Spinal cord (tissue), 10 donors: Measurements from ENCODE around the gene TRIO. TPM values are rescaled to one million over a fixed set of nuclear protein-coding genes. Genes with fewer than 3 reads are reported as not detected.

Source experiments
- DNase-seq, 6 donors: peaks; one replicate each; pipeline versions ENCODE4 v3.0.0 to v3.0.0-alpha.2; 2013 to 2015; ENCODE audit warnings: low spot score in 6 of 6, low read depth in 4 of 6
- H3K27ac ChIP-seq: one replicate; pipeline ENCODE4 v1.5.1; 2013; ENCODE audit warnings: low read depth, low read length, control low read depth
- H3K27me3 ChIP-seq: one replicate; pipeline ENCODE4 v1.6.1; 2013; ENCODE audit warnings: low read length; ENCODE audit not compliant: control insufficient read depth, insufficient read depth
- H3K36me3 ChIP-seq: one replicate; pipeline ENCODE4 v1.6.1; 2013; ENCODE audit warnings: low read length; ENCODE audit not compliant: control insufficient read depth, insufficient read depth
- H3K4me1 ChIP-seq: one replicate; pipeline ENCODE4 v1.6.1; 2013; ENCODE audit warnings: low read length; ENCODE audit not compliant: control insufficient read depth, insufficient read depth
- H3K4me3 ChIP-seq: one replicate; pipeline ENCODE4 v1.5.1; 2013; ENCODE audit warnings: low read depth, low read length, control low read depth
- H3K9me3 ChIP-seq: one replicate; pipeline ENCODE4 v1.6.1; 2013; ENCODE audit warnings: low read length; ENCODE audit not compliant: control insufficient read depth, insufficient read depth
- WGBS: methylation state at CpG from one replicate; pipeline ENCODE4 v1.1.5; 2013; ENCODE audit warnings: missing lambda C conversion rate; ENCODE audit not compliant: insufficient coverage; 5-methylcytosine and 5-hydroxymethylcytosine counted together
- polyA plus RNA-seq, 2 donors: library from polyadenylated mRNA; unstranded; fragments of 120-200 nt; gene quantifications; one replicate each; pipeline ENCODE4 v1.2.1, GENCODE V29; 2013; ENCODE audit not compliant: insufficient read length in 2 of 2
- total RNA-seq, 2 donors: library from RNA; depleted of rRNA in 1 of 2; stranded (reverse); fragments of 120-200 nt in 1 of 2; fragments of >200 nt in 1 of 2; gene quantifications; one replicate each; pipeline versions ENCODE4 v1.2.3 to v1.2.4, GENCODE V29; 2013 to 2014
- donor health status: healthy.

Gene TRIO
- total and polyA plus RNA-seq, 4 donors, result 175 to 253 (median 240) TPM

- no peaks in the 10 kb centered on the region for H3K27me3 ChIP-seq
- no peak for DNase-seq
- peaks cover 27% of the 10 kb centered on the region for H3K4me1 ChIP-seq
- H3K27ac ChIP-seq, result no peak overlapping the region
- 91% methylated on average over 8 of the region's 11 CpGs for WGBS
- H3K4me3 ChIP-seq, result no peak overlapping the region
- H3K36me3 ChIP-seq, result peaks cover 12% of the 10 kb centered on the region
- H3K9me3 ChIP-seq, result no peaks in the 10 kb centered on the region
Observed at GRCh38 chr5:14353726-14354474, 210.8 kb downstream of the TRIO start.

GRCh38 chr5:14355391-14355790, 212.2 kb downstream of the TRIO start:
- Histone ChIP-seq H3K27ac (no peak overlapping the region), H3K9me3 (no peaks in the 10 kb centered on the region), H3K27me3 (no peaks in the 10 kb centered on the region), H3K36me3 (peaks cover 25% of the 10 kb centered on the region), H3K4me3 (no peak overlapping the region), H3K4me1 (peaks cover 32% of the 10 kb centered on the region)
- WGBS, result 100% methylated on average over 1 of the region's 4 CpGs
- no peak for DNase-seq

GRCh38 chr5:14356305-14356704, 213.2 kb downstream of the TRIO start:
- H3K4me3 ChIP-seq, result no peak overlapping the region
- H3K9me3 ChIP-seq, result no peaks in the 10 kb centered on the region
- H3K27me3 ChIP-seq, result no peaks in the 10 kb centered on the region
- peaks cover 32% of the 10 kb centered on the region for H3K4me1 ChIP-seq
- WGBS, result no CpG with 5 or more reads among the region's 1 CpG
- H3K36me3 ChIP-seq, result peaks cover 30% of the 10 kb centered on the region
- H3K27ac ChIP-seq, result no peak overlapping the region
- DNase-seq, result no peak

DNA sequence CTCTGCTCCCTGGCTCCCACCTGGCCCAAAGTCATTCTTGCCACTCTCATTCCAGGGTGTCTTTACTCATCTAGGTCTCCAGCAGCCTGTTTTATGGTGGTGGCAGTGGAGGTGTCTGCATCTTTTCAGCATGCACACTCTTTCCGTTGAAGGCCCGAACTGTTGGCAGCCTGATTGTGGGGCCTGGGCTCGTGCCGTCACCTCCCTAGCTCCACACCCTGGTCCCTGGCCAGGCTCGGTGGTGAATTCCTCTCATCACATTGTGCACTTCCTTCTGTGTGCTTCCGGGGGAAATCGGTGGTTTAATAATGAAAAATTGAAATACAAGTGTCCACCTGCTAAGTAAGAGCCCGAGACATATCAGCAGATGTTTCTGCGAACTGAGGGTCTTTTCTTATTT, 214.3 kb downstream of the TRIO start:
- H3K27ac ChIP-seq, result no peak overlapping the region
- H3K4me1 ChIP-seq, result peaks cover 28% of the 10 kb centered on the region
- peak in 1 of 6 donors; percentile 49 for DNase-seq
- no peaks in the 10 kb centered on the region for H3K9me3 ChIP-seq
- H3K36me3 ChIP-seq, result peaks cover 33% of the 10 kb centered on the region
- no peaks in the 10 kb centered on the region for H3K27me3 ChIP-seq
- H3K4me3 ChIP-seq, result no peak overlapping the region
- 13% methylated on average over 6 of the region's 9 CpGs for WGBS

GRCh38 chr5:14357851-14358250, 214.7 kb downstream of the TRIO start:
- DNase-seq, result peak in 2 of 6 donors; percentile 59 to 74
- 24% methylated on average over 16 of the region's 20 CpGs for WGBS
- Histone ChIP-seq H3K36me3 (peaks cover 33% of the 10 kb centered on the region), H3K27me3 (no peaks in the 10 kb centered on the region), H3K4me1 (peaks cover 28% of the 10 kb centered on the region), H3K27ac (no peak overlapping the region), H3K9me3 (no peaks in the 10 kb centered on the region), H3K4me3 (no peak overlapping the region)

DNA sequence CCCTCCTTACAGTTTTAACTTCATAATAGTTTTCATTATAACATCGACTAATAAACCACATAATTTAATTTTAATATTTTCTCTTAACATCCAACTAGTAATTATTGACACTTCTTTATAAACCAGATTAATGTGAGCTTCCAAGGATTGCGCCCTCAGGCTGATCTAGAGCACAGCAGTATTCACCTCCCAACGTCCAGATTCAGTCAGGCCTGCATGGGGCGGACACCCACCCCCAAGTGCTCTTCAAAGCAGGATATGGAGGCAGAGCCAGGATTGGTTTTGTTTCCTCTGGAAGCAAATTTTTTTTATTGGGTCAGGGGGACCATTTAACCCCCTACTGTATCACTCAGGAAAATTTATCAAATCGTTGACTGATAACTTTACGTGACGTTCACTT, 215.4 kb downstream of the TRIO start:
- Histone ChIP-seq H3K4me3 (no peak overlapping the region), H3K4me1 (peaks cover 28% of the 10 kb centered on the region), H3K27ac (no peak overlapping the region), H3K27me3 (no peaks in the 10 kb centered on the region), H3K9me3 (no peaks in the 10 kb centered on the region), H3K36me3 (peaks cover 33% of the 10 kb centered on the region)
- DNase-seq, result no peak
- WGBS, result 81% methylated on average over 3 of the region's 7 CpGs

DNA sequence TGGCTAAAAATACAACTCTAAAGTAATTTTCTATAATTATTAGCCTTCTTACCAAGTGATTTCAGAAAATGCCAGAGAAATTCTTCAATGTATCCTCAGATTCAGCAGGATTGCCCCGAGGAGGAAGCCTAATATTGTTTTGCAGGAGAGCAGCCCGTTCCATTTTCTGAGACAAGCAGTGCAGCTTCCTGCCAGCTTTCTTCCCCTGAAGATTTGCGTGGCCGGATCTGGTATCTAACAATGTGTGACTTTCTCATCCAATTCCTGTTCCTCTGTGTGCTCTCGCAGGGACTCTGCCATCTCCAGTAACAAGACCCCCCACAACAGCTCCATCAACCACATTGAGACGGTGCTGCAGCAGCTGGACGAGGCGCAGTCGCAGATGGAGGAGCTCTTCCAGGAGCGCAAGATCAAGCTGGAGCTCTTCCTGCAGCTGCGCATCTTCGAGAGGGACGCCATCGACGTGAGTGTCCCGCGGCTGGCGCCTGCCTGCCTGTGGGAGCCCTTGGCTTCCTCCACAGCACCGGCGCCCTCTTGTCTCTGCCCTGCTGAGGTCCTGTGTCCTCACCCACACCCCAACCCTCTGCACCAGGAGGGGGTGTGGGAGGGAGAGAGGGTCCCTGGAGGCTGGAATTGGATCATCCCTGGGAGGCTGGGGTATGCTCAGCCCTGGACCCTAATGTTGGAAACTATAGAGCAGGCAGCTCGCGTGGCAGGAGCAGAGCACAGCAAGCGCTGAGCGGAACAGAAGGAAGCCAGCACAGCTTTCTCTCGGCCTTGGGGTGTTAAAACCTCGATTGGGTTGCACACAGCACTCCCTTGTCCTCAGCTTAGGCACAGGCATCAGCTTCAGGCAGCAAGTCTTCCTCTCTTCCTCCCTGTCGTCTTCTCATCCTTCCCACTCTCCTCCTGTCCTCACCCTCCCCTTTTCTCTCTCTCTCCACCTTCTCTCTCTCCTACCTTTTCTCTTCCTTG, 216.2 kb downstream of the TRIO start:
- Histone ChIP-seq H3K27ac (no peak overlapping the region), H3K4me3 (no peak overlapping the region)

GRCh38 chr5:14362491-14362890, 219.3 kb downstream of the TRIO start:
- Histone ChIP-seq H3K9me3 (no peaks in the 10 kb centered on the region), H3K4me3 (no peak overlapping the region), H3K27me3 (no peaks in the 10 kb centered on the region), H3K36me3 (peaks cover 45% of the 10 kb centered on the region), H3K27ac (no peak overlapping the region), H3K4me1 (peaks cover 17% of the 10 kb centered on the region)
- no peak for DNase-seq
- 82% methylated on average over 4 of the region's 9 CpGs for WGBS

More for the DNA sequence above, 216.2 kb downstream of the TRIO start:
- no peaks in the 10 kb centered on the region for H3K9me3 ChIP-seq
- peaks cover 30% of the 10 kb centered on the region for H3K36me3 ChIP-seq
- no peaks in the 10 kb centered on the region for H3K27me3 ChIP-seq
- peaks cover 28% of the 10 kb centered on the region for H3K4me1 ChIP-seq
- DNase-seq, result peak in 2 of 6 donors; percentile 60 to 61
- 65% methylated on average over 25 of the region's 27 CpGs for WGBS

DNA sequence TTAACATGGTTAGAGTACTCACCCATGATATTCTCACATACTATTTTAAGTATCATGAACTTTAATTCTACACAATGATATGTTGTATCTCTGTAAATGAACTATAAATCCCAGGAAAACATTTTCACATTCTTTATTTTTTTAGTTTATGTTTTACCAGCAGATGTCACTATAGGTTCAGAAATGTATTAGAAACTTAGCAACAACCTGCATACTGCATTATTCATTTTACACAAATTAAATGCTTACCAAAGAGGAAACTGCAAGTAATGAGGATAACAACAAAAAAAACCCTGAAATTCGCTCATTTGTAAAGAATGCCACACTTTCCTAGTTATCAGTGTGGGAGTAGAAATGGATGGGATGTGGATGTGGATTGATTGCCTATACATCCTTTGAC, 221.0 kb downstream of the TRIO start:
- H3K36me3 ChIP-seq, result peaks cover 43% of the 10 kb centered on the region
- WGBS, result no CpG with 5 or more reads among the region's 1 CpG

More for the DNA sequence above, 221.0 kb downstream of the TRIO start:
- Histone ChIP-seq H3K27ac (no peak overlapping the region), H3K4me1 (peaks cover 5% of the 10 kb centered on the region), H3K27me3 (no peaks in the 10 kb centered on the region), H3K4me3 (no peak overlapping the region), H3K9me3 (no peaks in the 10 kb centered on the region)
- peak in 2 of 6 donors; percentile 36 to 66 for DNase-seq
